ENCODE data around the gene CD151. TPM values are rescaled to one million over a fixed set of nuclear protein-coding genes. Genes with fewer than 3 reads are reported as not detected.

The CD151 gene
- total and polyA plus RNA-seq, 2 experiments from 2014 or later = 62.9 to 109 TPM

DNA sequence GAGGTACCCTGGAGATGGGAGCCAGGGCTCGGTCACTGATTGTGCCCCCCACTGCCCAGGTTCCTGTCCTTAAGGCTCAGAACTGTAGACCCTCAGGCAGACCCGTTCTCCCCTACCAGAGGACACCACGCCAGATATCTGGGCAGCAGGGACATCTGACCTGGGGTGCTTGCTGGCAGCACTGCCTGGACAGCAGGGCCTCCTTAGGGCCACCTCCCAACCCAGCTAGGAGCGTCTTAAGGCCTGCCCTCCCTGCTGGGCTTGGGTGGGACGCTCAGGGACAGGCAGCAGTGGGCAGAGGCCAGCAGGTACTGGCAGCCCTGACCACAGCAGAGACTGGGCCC is 6.5 kb downstream of the CD151 start:
- Mint-ChIP-seq H3K4me1 (peaks cover 21% of the 10 kb centered on the region), H3K9me3 (no peaks in the 10 kb centered on the region), H3K4me3 (no peak overlapping the region; the same call in 2 of the 3 replicates), H3K27ac (no peak overlapping the region), H3K27me3 (ENCODE audit: insufficient read depth, low read depth, poor library complexity) (peaks cover 22% of the 10 kb centered on the region), H3K36me3 (ENCODE audit: low read depth) (peaks cover 38% of the 10 kb centered on the region)
- DNase-seq (ENCODE audit: low spot score) = no peak
- H3F3A ChIP-seq (replicated peaks; ENCODE audit: low read depth) = peaks cover 20% of the 10 kb centered on the region; the same call in 1 of the 2 replicates
- no peak overlapping the region for H3K4me3 ChIP-seq
- H3K79me2 ChIP-seq (replicated peaks; ENCODE audit: insufficient read depth) = peaks cover 19% of the 10 kb centered on the region
- H3K36me3 ChIP-seq (ENCODE audit: insufficient read depth) = peaks cover 6% of the 10 kb centered on the region; the same call in 1 of the 2 replicates
- TF ChIP-seq CREB1 (CRISPR knock-in tag; IDR thresholded peaks at IDR 0.05; ENCODE audit: low read depth) (no peak), POLR2AphosphoS5 (IDR thresholded peaks at IDR 0.05; ENCODE audit: low read depth) (0 out of 2 replicates have a peak, but pooled peaks have one; percentile 2)
- peaks cover 9% of the 10 kb centered on the region for H3K4me1 ChIP-seq (ENCODE audit: insufficient read depth)
- no peak overlapping the region for H3K27ac ChIP-seq (ENCODE audit: low read depth)
- no peaks in the 10 kb centered on the region for H3K27me3 ChIP-seq (ENCODE audit: insufficient read depth)
- no peak overlapping the region for H3K4me2 ChIP-seq
- no peak for ATAC-seq
- H3K9me2 ChIP-seq (ENCODE audit: insufficient read depth) = no peaks in the 10 kb centered on the region
- H4K20me1 ChIP-seq (replicated peaks; ENCODE audit: insufficient read depth) = peaks cover 33% of the 10 kb centered on the region
- no peak overlapping the region for H2AFZ ChIP-seq

DNA sequence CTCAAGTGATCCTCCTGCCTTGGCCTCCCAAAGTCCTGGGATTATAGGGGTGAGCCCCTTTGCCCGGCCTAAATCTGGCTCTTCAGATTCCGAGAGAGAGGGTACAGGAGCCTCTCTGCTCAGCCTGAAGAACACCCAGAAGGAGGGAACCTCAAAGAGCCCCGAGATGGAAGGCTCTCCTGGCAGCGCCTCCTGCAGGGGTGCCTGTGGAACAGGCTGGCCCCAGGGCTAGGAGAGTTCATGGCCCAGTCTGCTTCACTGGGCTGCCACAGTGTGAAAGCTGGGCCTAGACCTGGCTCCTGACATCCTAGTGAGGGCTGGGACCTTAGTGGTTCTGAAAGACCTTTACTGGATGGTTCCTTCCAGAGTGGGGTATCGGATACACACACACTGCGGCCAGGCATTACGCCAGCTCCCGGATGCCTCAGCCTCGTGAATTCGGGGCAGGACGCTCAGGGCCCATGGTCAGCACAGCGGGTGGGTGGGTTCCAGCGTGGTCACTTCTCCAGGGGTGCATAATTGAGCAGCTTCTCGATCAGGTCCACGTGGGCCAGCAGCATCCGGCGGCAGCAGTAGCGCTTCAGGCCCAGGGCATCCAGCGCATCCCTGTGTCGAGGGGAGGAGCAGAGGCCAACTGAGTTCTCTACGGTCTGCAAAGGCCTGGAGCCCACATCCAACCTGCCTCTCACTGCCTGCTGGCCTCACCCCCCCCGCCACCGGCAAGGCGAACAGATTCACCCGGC is 7.3 kb downstream of the CD151 start:
- peak overlapping the region; percentile 88 for H3K4me3 Mint-ChIP-seq
- ATAC-seq (no peak), DNase-seq (ENCODE audit: low spot score) (no peak)
- TF ChIP-seq POLR2AphosphoS5 (IDR thresholded peaks at IDR 0.05; ENCODE audit: low read depth) (no peak), EZH2phosphoT487 (IDR thresholded peaks at IDR 0.05; ENCODE audit: unreplicated experiment) (no peak)
- TF ChIP-seq, protein P1, sequence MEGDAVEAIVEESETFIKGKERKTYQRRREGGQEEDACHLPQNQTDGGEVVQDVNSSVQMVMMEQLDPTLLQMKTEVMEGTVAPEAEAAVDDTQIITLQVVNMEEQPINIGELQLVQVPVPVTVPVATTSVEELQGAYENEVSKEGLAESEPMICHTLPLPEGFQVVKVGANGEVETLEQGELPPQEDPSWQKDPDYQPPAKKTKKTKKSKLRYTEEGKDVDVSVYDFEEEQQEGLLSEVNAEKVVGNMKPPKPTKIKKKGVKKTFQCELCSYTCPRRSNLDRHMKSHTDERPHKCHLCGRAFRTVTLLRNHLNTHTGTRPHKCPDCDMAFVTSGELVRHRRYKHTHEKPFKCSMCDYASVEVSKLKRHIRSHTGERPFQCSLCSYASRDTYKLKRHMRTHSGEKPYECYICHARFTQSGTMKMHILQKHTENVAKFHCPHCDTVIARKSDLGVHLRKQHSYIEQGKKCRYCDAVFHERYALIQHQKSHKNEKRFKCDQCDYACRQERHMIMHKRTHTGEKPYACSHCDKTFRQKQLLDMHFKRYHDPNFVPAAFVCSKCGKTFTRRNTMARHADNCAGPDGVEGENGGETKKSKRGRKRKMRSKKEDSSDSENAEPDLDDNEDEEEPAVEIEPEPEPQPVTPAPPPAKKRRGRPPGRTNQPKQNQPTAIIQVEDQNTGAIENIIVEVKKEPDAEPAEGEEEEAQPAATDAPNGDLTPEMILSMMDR (conservative IDR thresholded peaks at IDR 0.05; ENCODE audit: low read depth in 2 of 2) = peak; percentile 50 to 56
- peaks cover 38% of the 10 kb centered on the region for H3K36me3 Mint-ChIP-seq (ENCODE audit: low read depth)
- Histone ChIP-seq H3K4me2 (peak overlapping the region; percentile 91; the same call in 1 of the 2 replicates), H3F3A (replicated peaks; ENCODE audit: low read depth) (peaks cover 20% of the 10 kb centered on the region; the same call in 1 of the 2 replicates), H3K4me1 (ENCODE audit: insufficient read depth) (peaks cover 12% of the 10 kb centered on the region), H3K79me2 (replicated peaks; ENCODE audit: insufficient read depth) (peaks cover 19% of the 10 kb centered on the region), H3K27ac (ENCODE audit: low read depth) (no peak overlapping the region), H3K27me3 (ENCODE audit: insufficient read depth) (no peaks in the 10 kb centered on the region), H2AFZ (no peak overlapping the region), H3K4me3 (peak overlapping the region; percentile 98; the same call in 1 of the 2 replicates), H3K36me3 (ENCODE audit: insufficient read depth) (peaks cover 6% of the 10 kb centered on the region; the same call in 1 of the 2 replicates), H4K20me1 (replicated peaks; ENCODE audit: insufficient read depth) (peaks cover 29% of the 10 kb centered on the region), H3K9me2 (ENCODE audit: insufficient read depth) (no peaks in the 10 kb centered on the region)
- H3K27ac Mint-ChIP-seq = no peak overlapping the region
- peaks cover 22% of the 10 kb centered on the region for H3K4me1 Mint-ChIP-seq
- H3K9me3 Mint-ChIP-seq = no peaks in the 10 kb centered on the region
- peaks cover 24% of the 10 kb centered on the region for H3K27me3 Mint-ChIP-seq (ENCODE audit: insufficient read depth, low read depth, poor library complexity)

DNA sequence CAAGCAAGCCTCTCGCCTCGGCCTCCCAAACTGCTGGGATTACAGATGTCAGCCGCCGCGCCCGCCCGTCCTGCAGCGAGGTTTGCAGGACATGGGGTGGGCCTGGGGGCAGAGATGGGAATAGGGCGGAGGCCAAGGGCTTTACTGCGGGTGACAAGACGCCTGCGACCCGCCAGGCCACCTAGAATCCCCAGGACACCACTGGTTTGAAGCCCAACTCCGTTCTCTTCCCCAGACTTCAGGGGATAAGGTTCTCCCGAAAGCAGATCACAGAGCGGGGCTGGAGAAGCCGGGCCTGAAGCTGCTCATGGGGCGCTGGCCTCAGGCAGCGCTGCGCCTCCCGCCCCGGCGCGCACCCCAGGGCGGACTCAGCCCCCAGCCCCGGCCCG is 9.2 kb downstream of the CD151 start:
- H4K20me1 ChIP-seq (replicated peaks; ENCODE audit: insufficient read depth) = peaks cover 31% of the 10 kb centered on the region
- peaks cover 19% of the 10 kb centered on the region for H3K79me2 ChIP-seq (replicated peaks; ENCODE audit: insufficient read depth)
- peaks cover 6% of the 10 kb centered on the region; the same call in 1 of the 2 replicates for H3K36me3 ChIP-seq (ENCODE audit: insufficient read depth)
- H3K27me3 ChIP-seq (ENCODE audit: insufficient read depth) = no peaks in the 10 kb centered on the region
- no peak overlapping the region for H2AFZ ChIP-seq
- peaks cover 27% of the 10 kb centered on the region for H3K27me3 Mint-ChIP-seq (ENCODE audit: insufficient read depth, low read depth, poor library complexity)
- peaks cover 20% of the 10 kb centered on the region; the same call in 1 of the 2 replicates for H3F3A ChIP-seq (replicated peaks; ENCODE audit: low read depth)
- DNase-seq (ENCODE audit: low spot score) = no peak
- peaks cover 29% of the 10 kb centered on the region for H3K4me1 Mint-ChIP-seq
- no peak; the same call in 2 of the 3 replicates for ATAC-seq
- H3K4me3 Mint-ChIP-seq = peak overlapping the region; percentile 88
- H3K27ac ChIP-seq (ENCODE audit: low read depth) = peak overlapping the region; percentile 93
- no peak for TF ChIP-seq NANOG (IDR thresholded peaks at IDR 0.05; ENCODE audit: borderline replicate concordance)
- TF ChIP-seq, protein P2, sequence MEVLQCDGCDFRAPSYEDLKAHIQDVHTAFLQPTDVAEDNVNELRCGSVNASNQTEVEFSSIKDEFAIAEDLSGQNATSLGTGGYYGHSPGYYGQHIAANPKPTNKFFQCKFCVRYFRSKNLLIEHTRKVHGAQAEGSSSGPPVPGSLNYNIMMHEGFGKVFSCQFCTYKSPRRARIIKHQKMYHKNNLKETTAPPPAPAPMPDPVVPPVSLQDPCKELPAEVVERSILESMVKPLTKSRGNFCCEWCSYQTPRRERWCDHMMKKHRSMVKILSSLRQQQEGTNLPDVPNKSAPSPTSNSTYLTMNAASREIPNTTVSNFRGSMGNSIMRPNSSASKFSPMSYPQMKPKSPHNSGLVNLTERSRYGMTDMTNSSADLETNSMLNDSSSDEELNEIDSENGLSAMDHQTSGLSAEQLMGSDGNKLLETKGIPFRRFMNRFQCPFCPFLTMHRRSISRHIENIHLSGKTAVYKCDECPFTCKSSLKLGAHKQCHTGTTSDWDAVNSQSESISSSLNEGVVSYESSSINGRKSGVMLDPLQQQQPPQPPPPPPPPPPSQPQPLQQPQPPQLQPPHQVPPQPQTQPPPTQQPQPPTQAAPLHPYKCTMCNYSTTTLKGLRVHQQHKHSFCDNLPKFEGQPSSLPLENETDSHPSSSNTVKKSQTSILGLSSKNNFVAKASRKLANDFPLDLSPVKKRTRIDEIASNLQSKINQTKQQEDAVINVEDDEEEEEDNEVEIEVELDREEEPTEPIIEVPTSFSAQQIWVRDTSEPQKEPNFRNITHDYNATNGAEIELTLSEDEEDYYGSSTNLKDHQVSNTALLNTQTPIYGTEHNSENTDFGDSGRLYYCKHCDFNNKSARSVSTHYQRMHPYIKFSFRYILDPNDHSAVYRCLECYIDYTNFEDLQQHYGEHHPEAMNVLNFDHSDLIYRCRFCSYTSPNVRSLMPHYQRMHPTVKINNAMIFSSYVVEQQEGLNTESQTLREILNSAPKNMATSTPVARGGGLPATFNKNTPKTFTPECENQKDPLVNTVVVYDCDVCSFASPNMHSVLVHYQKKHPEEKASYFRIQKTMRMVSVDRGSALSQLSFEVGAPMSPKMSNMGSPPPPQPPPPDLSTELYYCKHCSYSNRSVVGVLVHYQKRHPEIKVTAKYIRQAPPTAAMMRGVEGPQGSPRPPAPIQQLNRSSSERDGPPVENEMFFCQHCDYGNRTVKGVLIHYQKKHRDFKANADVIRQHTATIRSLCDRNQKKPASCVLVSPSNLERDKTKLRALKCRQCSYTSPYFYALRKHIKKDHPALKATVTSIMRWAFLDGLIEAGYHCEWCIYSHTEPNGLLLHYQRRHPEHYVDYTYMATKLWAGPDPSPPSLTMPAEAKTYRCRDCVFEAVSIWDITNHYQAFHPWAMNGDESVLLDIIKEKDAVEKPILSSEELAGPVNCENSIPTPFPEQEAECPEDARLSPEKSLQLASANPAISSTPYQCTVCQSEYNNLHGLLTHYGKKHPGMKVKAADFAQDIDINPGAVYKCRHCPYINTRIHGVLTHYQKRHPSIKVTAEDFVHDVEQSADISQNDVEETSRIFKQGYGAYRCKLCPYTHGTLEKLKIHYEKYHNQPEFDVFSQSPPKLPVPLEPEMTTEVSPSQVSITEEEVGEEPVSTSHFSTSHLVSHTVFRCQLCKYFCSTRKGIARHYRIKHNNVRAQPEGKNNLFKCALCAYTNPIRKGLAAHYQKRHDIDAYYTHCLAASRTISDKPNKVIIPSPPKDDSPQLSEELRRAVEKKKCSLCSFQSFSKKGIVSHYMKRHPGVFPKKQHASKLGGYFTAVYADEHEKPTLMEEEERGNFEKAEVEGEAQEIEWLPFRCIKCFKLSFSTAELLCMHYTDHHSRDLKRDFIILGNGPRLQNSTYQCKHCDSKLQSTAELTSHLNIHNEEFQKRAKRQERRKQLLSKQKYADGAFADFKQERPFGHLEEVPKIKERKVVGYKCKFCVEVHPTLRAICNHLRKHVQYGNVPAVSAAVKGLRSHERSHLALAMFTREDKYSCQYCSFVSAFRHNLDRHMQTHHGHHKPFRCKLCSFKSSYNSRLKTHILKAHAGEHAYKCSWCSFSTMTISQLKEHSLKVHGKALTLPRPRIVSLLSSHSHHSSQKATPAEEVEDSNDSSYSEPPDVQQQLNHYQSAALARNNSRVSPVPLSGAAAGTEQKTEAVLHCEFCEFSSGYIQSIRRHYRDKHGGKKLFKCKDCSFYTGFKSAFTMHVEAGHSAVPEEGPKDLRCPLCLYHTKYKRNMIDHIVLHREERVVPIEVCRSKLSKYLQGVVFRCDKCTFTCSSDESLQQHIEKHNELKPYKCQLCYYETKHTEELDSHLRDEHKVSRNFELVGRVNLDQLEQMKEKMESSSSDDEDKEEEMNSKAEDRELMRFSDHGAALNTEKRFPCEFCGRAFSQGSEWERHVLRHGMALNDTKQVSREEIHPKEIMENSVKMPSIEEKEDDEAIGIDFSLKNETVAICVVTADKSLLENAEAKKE (CRISPR knock-in tag; IDR thresholded peaks at IDR 0.05) = no peak
- no peak for TF ChIP-seq EZH2 (IDR thresholded peaks at IDR 0.05; ENCODE audit: low read depth, unreplicated experiment)
- TF ChIP-seq STAT1 (IDR thresholded peaks at IDR 0.05; ENCODE audit: unreplicated experiment) = no peak
- no peaks in the 10 kb centered on the region for H3K9me3 Mint-ChIP-seq
- H3K4me3 ChIP-seq = peak overlapping the region; percentile 98
- H3K36me3 Mint-ChIP-seq (ENCODE audit: low read depth) = peaks cover 38% of the 10 kb centered on the region
- H3K4me1 ChIP-seq (ENCODE audit: insufficient read depth) = peaks cover 25% of the 10 kb centered on the region
- peak overlapping the region; percentile 91 for H3K4me2 ChIP-seq
- 0 out of 2 replicates have a peak overlapping the region, but pooled peaks have one; percentile 88 for H3K27ac Mint-ChIP-seq
- H3K9me2 ChIP-seq (ENCODE audit: insufficient read depth) = no peaks in the 10 kb centered on the region
